ENCODE results near the gene SPG11.

DNA sequence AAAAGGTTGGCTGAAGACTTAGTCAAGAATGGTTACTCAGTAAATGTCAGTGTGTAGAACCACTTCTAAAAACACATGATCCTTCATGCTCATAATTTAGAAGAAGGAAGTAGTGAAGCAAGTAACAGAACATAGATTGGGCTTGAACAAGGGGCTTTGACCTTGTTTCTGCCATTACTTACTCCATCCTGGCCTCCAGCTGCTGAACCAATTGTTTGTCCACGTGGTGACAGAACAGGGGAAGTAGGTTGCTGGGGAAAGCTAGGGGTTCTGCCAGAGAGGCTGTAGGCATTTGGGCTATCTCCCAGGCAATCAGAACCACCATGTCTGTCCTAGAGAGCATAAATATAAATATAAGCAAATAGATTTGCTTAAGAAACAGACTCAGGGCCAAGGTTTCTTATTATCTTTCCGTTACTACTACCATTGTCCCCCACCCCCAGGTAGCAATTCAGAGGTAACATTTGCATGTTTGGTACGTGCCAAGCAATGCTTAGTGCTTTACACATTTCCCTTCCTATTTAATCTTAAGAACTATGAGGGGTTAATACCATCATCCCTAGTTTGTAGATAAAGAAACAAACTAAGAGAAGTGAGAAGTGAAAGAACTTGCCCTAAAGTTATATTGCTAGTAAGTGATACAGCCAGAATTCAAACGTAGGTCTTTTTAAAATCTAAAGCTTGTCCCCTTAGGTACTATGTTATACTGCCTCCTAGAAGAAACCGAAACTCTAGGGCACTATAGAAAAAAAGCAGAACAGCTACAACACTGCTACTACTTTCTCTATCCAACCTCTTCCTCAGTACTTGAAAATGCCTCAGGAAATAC lies 3.0 kb upstream of the SPG11 start:
- TF ChIP-seq, protein P1, sequence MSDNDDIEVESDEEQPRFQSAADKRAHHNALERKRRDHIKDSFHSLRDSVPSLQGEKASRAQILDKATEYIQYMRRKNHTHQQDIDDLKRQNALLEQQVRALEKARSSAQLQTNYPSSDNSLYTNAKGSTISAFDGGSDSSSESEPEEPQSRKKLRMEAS (IDR thresholded peaks at IDR 0.05) = no peak
- TF ChIP-seq HNF4G (IDR thresholded peaks at IDR 0.05) = no peak
- TF ChIP-seq, protein P2, sequence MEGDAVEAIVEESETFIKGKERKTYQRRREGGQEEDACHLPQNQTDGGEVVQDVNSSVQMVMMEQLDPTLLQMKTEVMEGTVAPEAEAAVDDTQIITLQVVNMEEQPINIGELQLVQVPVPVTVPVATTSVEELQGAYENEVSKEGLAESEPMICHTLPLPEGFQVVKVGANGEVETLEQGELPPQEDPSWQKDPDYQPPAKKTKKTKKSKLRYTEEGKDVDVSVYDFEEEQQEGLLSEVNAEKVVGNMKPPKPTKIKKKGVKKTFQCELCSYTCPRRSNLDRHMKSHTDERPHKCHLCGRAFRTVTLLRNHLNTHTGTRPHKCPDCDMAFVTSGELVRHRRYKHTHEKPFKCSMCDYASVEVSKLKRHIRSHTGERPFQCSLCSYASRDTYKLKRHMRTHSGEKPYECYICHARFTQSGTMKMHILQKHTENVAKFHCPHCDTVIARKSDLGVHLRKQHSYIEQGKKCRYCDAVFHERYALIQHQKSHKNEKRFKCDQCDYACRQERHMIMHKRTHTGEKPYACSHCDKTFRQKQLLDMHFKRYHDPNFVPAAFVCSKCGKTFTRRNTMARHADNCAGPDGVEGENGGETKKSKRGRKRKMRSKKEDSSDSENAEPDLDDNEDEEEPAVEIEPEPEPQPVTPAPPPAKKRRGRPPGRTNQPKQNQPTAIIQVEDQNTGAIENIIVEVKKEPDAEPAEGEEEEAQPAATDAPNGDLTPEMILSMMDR (IDR thresholded peaks at IDR 0.05; ENCODE audit: low read depth, low read length, missing input control) = no peak
- TF ChIP-seq YY1 (IDR thresholded peaks at IDR 0.05) = no peak
- TF ChIP-seq GABPA (IDR thresholded peaks at IDR 0.05 in 1 of 2, conservative IDR thresholded peaks at IDR 0.05 in 1 of 2) = no peak
